Stomach (tissue), 4 donors: ENCODE data around the gene ERC1.

ENCODE experiments used
- CTCF ChIP-seq, 7 experiments: fragments of 450-650 bp in 4 of 7; fragments of 200-600 bp in 3 of 7; sonication (generic) in 3 of 7; IDR thresholded peaks; one replicate each; pipeline ENCODE4 v1.5.1; 2016 to 2019; ENCODE audit warnings: antibody characterized with exemption in 7 of 7, control low read depth in 2 of 7, mild to moderate bottlenecking in 1 of 7
- EP300 ChIP-seq: sonication (generic); formaldehyde crosslinking; IDR thresholded peaks from one replicate; pipeline ENCODE4 v1.6.1; 2017; ENCODE audit warnings: antibody characterized with exemption
- POLR2A ChIP-seq, 4 donors: fragments of 450-650 bp; IDR thresholded peaks; one replicate each; pipeline ENCODE4 v1.6.1; 2016; ENCODE audit warnings: antibody characterized with exemption in 4 of 4, control low read depth in 2 of 4, mild to moderate bottlenecking in 1 of 4, moderate library complexity in 1 of 4
- POLR2AphosphoS5 ChIP-seq, 3 donors: sonication (generic); formaldehyde crosslinking; IDR thresholded peaks; one replicate each; pipeline ENCODE4 v1.6.1; 2016; ENCODE audit warnings: antibody characterized with exemption in 3 of 3

- TF ChIP-seq POLR2A (IDR thresholded peaks at IDR 0.05) (no peak), CTCF (IDR thresholded peaks at IDR 0.05) (no peak), POLR2AphosphoS5 (IDR thresholded peaks at IDR 0.05) (no peak), EP300 (no peak)
These were observed 171.2 kb downstream of the ERC1 start for GRCh38 chr12:1162081-1162760.
